ENCODE results near the gene C4orf17. TPM values are rescaled to one million over a fixed set of nuclear protein-coding genes. Genes with fewer than 3 reads are reported as not detected.

The C4orf17 gene
- total RNA-seq, 1 donor from 2014 or later, result not detected

Other genes with a start within 250 kb of the C4orf17 start
- not detected in 2 replicates for gene ADH1A, start 220.0 kb upstream of the C4orf17 start, total RNA-seq
- gene ADH1B, start 189.6 kb upstream of the C4orf17 start, total RNA-seq, result not detected in 2 replicates
- gene ADH1C, start 158.3 kb upstream of the C4orf17 start, total RNA-seq, result not detected in 2 replicates
- gene ADH7, start 75.7 kb upstream of the C4orf17 start, total RNA-seq, result not detected in 2 replicates
- gene TRMT10A, start 53.0 kb downstream of the C4orf17 start, total RNA-seq, result 7.8 and 8.0 TPM in 2 replicates
- gene MTTP, start 63.8 kb downstream of the C4orf17 start, total RNA-seq, result 11.1 and 12.0 TPM in 2 replicates
- 0.05 TPM in 2 replicates for gene C4orf54, start 146.8 kb downstream of the C4orf17 start, total RNA-seq

Data from neural crest cell (in vitro differentiated cells).